GM18873 (cell line): ENCODE results near the gene CROCC.
"Not testable (repeated sequence)": the region's sequence is repeated elsewhere in the genome, so short reads cannot be mapped to it uniquely, and the experiment has no call there.

ENCODE experiments used
- ATAC-seq: cut with Tn5 transposase; IDR thresholded peaks from one replicate; pipeline ENCODE4 v1.9.1; 2021; ENCODE audit warnings: mild to moderate bottlenecking, moderate library complexity, moderate number of reproducible peaks; ENCODE audit not compliant: unreplicated experiment, low FRiP score

CROCC gene

GRCh38 chr1:16921391-16922185 is at the start of gene CROCC:
Gene CROCC, plus strand, starts transcription at chr1:16921931. Its CDS starts 88 bp downstream, at chr1:16922019.
- no peak for ATAC-seq

DNA sequence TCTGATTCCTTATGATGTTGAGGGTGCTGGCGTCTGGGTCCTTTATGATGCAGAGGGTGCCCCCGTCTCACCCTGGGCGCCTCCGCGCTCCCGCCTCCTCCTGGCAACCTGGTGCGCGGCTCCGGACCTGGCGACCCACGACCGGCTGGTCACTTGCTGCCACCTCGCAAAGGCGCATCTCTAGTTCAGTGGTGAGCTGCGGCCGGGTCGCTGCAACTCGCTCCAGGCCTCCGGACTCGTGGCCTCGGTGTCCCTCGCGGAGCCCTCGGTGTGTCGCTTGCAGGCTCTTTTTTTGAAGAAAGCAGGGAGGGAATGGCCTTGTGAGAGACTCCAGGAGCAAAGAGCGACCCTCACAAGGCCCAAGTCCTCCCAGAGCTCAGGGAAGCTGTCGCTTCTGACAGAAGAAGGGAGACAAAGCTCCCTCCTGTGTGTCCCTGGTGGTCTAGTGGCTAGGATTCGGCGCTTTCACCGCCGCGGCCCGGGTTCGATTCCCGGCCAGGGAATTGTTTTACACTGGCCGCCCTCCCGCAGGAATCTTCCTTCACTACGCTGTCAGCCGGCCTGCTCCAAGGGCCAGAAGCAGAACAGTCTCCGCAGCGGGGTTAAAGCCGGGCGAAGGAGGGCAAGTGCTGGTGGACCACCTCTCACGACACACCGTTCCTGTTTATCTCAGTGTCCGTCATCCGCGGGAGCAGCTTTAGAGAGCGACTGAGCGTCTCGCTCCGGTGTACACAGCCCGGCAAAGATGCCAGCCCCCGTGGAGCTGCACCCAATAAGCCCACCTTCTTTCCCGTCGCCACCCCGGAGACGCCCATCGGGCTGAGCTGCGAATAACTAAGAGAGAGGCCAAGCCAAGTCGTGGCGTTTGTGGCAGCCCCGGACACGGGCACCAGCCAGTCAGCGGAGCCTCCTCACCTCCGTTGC is 49.3 kb upstream of the CROCC start:
- ATAC-seq = not testable (repeated sequence)

GRCh38 chr1:16873076-16873879 is 48.5 kb upstream of the CROCC start:
- ATAC-seq = not testable (repeated sequence)

- not testable (repeated sequence) for ATAC-seq
Observed at GRCh38 chr1:16874968-16875765, 46.6 kb upstream of the CROCC start.

DNA sequence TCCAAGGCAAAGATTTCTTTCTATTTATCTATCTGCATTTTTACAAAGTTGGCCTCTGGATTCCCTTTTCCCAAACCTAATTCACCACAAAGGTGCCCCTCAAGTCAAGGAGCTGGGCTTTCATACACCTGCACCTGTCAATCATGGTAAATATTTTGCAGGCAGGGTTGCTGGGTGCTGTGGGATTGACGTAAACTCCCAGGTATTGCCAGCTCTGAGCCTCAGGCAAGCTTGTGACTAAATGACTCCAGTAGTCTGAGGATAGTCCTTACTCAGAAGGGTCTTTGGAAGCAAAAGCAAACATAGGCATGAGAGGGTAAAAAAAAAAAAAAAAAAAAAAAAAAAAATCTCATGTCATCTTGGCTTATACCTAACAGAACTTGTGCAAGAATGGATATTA is 40.0 kb upstream of the CROCC start:
- ATAC-seq = not testable (repeated sequence)

DNA sequence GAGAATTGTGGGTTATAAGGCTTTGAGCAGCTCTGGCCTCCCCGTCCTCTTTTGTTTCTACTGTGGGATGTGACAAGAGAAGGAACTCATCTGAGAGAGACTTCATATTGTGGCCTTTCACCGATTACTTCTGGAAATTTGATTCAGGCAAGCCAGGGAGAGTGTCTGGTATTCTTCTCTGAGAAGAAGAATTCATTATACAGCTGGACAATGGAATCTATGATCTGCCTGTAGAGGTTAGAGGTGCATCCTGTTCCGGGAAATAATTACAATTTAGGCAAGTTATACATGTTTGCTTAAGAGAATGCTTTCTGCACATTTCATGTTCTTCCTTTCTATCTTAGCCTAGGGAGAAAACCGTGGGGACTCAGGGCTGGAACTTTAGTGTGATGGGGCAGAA is 38.7 kb upstream of the CROCC start:
- ATAC-seq = no peak

- ATAC-seq = not testable (repeated sequence)
Observed at GRCh38 chr1:16884487-16884886, 37.2 kb upstream of the CROCC start.

DNA sequence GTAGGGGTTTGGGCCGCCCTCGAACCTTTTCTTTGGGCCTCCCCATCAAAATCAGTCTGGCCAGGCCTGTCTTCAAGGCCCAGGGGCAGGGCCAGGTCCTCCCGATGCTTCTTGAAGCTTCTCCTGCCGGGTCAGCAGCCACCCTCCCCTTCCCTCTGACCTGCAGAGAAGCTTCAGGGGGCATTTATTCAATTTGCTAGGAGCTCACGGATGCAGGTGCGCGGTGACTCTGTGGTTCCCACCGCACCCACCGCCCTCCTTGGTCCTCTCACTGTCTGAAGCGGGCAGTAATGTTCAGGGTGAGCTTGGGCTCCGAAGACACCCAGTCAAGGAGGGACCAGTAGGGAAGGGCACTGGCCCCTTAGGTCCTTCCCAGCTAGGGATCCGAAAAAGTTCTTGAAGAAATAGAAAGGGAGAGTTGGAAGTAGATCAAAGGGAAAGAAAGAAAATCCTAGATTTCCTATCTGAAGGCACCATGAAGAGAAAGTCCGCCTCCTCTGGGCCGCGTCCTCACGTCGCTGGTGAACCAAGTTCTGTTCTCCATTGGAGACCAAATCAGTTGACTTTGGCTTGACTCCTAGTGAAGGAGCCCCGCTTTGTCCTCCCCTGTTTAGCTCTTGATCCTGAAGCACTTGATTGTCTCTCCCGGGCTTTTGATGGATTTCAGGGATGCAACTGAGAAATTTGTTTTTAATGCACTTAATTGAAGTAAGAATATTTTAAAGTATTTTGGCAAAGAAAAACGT is 34.7 kb upstream of the CROCC start:
- no peak for ATAC-seq

DNA sequence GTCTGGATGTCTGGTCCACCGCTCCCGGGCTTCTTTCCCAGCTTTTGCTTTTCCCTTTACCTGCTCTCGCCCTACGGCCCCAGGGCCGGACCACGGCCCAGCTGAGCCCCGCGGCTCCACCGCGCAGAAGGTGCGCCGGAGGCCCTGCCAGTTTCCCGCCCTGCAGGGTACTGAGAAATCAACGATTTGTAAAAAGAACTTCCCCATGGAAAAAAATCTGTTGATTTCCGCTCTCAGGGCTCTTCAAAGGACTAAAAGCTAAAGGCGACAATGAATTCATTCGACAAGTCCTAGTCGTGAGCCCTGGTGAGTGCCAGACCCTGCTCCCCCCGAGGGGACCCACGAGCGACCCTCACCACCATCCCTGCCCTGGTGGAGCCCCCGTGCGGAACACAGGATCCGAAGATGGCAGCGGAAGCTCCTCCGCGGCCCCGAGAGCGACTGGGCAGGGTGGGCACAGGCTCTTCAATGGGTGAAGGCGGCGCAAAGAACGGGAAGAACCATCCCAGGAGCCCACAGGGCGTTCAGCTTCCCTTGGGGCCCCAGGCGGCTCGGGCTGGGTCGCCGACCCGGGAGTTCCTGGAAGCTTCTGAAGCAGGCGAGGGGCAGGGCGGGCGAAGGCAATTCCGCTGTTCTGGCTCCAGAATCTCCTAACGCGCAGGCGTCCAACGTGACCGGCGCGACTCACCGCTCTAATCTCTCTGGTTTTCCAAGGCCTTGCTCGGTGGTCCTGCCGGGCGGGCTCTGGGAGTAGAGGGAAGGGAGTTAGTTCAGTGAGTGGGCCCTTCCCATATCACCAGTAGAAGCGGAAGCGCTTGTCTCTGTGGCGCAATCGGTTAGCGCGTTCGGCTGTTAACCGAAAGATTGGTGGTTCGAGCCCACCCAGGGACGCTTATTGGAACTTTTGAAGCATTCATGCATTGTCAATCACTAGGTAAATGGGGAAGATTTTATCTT is 32.6 kb upstream of the CROCC start:
- no peak for ATAC-seq

DNA sequence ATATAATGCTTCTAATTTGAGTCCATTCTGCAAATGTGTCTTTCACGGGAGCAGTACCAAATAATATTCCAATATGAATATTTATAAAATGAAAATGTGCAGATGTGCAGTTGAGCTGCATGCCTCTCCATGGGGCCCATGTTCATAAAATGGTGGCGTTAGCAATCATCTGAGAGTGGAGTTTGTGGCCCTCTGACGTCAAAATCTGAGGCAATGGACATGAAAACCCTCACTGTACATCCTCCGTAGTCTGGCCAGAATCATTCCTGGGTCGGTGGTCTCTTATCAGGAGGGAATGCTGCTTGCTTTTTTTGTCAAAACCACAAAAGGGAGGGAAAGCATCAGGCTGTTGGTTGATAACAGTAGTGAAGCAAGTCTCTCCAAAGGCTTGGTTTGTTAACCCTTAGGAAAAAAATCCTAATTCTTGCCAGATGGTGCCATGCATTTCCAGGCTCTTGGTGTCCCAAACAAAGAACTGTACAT is 31.2 kb upstream of the CROCC start:
- not testable (repeated sequence) for ATAC-seq

GRCh38 chr1:16891057-16891456 is 30.7 kb upstream of the CROCC start:
- not testable (repeated sequence) for ATAC-seq

DNA sequence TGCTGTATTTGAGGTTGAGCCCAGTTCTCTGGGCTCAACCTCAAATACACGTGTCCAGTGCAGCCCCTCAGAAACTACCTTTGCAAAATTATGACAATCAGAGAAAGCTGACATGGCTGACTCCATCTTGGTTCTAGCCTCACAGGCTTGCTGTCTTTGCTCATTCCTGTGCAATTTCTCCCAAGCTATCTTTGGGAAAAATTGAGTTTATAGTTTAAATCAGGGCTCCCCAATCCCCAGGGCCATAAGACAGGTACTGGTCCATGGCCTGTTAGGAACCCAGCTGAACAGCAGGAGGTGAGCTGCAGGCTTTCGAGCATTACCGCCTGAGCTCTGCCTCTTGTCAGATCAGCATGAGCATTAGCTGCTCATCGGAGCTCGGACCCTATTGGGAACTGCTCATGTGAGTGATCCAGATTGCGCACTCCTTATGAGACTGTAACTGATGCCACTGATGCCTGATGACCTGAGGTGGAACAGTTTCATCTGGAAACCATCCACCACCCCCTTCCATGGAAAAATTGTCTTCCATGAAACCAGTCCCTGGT is 28.7 kb upstream of the CROCC start:
- not testable (repeated sequence) for ATAC-seq

- ATAC-seq = not testable (repeated sequence)
Observed at GRCh38 chr1:16893796-16894195, 27.9 kb upstream of the CROCC start.

GRCh38 chr1:16894338-16894737 is 27.4 kb upstream of the CROCC start:
- not testable (repeated sequence) for ATAC-seq

DNA sequence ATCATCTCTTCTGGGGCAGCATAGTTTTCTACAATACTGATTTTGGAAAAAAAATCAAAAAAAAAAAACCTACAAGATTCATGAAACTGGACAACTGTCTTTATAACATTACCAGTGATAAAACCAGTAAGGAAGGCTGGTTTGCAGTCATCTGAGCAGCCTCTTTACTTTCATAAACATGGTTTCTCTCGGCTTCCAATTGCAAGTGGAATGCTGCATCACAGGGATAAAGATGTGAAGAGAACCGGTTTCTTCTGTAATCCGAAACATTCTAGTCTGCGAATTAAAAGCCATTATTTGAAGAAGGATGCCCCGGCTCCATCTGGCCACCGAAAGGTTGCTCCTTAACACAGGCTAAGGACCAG is 26.5 kb upstream of the CROCC start:
- not testable (repeated sequence) for ATAC-seq

GRCh38 chr1:16895598-16896315 is 26.0 kb upstream of the CROCC start, which contains the start of gene RNU1-2:
Gene RNU1-2, plus strand, starts transcription at chr1:16895980.
- peak; percentile 96 for ATAC-seq
